HG03432 (cell line): ENCODE measurements around the gene MT1G.
"Not testable (repeated sequence)": the region's sequence is repeated elsewhere in the genome, so short reads cannot be mapped to it uniquely, and the experiment has no call there.

ENCODE experiments used
- ATAC-seq: cut with Tn5 transposase; IDR thresholded peaks from one replicate; pipeline ENCODE4 v1.9.1; 2021; ENCODE audit warnings: mild to moderate bottlenecking, moderate library complexity; ENCODE audit not compliant: unreplicated experiment

MT1G gene

GRCh38 chr16:56684926-56685590, 17.2 kb upstream of the MT1G start:
- no peak for ATAC-seq

- no peak for ATAC-seq
Measured at GRCh38 chr16:56684256-56684925, 16.5 kb upstream of the MT1G start.

GRCh38 chr16:56683424-56684172, 15.7 kb upstream of the MT1G start:
- ATAC-seq, result no peak

GRCh38 chr16:56682703-56683397, 15.0 kb upstream of the MT1G start:
- no peak for ATAC-seq

GRCh38 chr16:56681939-56682702, 14.3 kb upstream of the MT1G start, which contains the start of gene MT1X:
TSS of gene MT1X (plus strand) at chr16:56682470. CDS start at chr16:56682541, 71 bp downstream.
- peak; percentile 100 for ATAC-seq

GRCh38 chr16:56679818-56680217, 12.0 kb upstream of the MT1G start:
- ATAC-seq, result no peak

- ATAC-seq, result no peak
Measured at GRCh38 chr16:56679078-56679730, 11.3 kb upstream of the MT1G start.

- ATAC-seq, result no peak
Measured at GRCh38 chr16:56677474-56677873, 9.6 kb upstream of the MT1G start.

- ATAC-seq, result no peak
Measured at GRCh38 chr16:56675685-56676210, 7.9 kb upstream of the MT1G start.

GRCh38 chr16:56674570-56674969, 6.7 kb upstream of the MT1G start:
- ATAC-seq, result not testable (repeated sequence)

GRCh38 chr16:56673921-56674320, 6.1 kb upstream of the MT1G start:
- no peak for ATAC-seq

GRCh38 chr16:56672761-56673536, 5.1 kb upstream of the MT1G start:
- no peak for ATAC-seq

- ATAC-seq, result not testable (repeated sequence)
Measured at GRCh38 chr16:56672171-56672570, 4.3 kb upstream of the MT1G start.

- not testable (repeated sequence) for ATAC-seq
Measured at GRCh38 chr16:56671691-56672090, 3.8 kb upstream of the MT1G start.

- ATAC-seq, result no peak
Measured at GRCh38 chr16:56670620-56670934, 2.7 kb upstream of the MT1G start.

GRCh38 chr16:56669840-56670619, 2.2 kb upstream of the MT1G start:
- ATAC-seq, result no peak

- ATAC-seq, result no peak
Measured at GRCh38 chr16:56669005-56669839, 1.4 kb upstream of the MT1G start, which contains the start of gene MT1H. TSS of gene MT1H (plus strand) at chr16:56669814. CDS start at chr16:56669885, 71 bp downstream.
